Panc1 (cell line): ENCODE data around the gene SCGB1D4. TPM values are rescaled to one million over a fixed set of nuclear protein-coding genes. Genes with fewer than 3 reads are reported as not detected.

Experiments used
- ATAC-seq: fragments of 200-7000 bp; cut with Tn5 transposase; 2 replicates; pipeline ENCODE4 v1.9.1; 2020; ENCODE audit warnings: mild to moderate bottlenecking, moderate library complexity
- BruUV-seq: library from RNA; stranded (reverse); fragments of 400-500 nt; replicated peaks from 2 replicates; lab custom pipeline; 2021; lab: Mats Ljungman, UMichigan
- CTCF ChIA-PET: fragments of 300-600 bp; sonication (Branson Sonifier 250); formaldehyde crosslinking; loops from one replicate; lab custom pipeline; 2022; ENCODE audit warnings: antibody characterized with exemption; lab: Charles Lee
- POLR2A ChIA-PET: fragments of 300-600 bp; sonication (Branson Sonifier 250); formaldehyde crosslinking; loops from one replicate; lab custom pipeline; 2022; ENCODE audit warnings: antibody characterized with exemption; lab: Charles Lee
- DNase-seq: peaks from one replicate; pipeline ENCODE4 v3.0.0-alpha.2; 2010; ENCODE audit warnings: low read depth, low spot score
- H3K27ac ChIP-seq: 2 replicates; pipeline ENCODE4 v1.5.1; 2011; ENCODE audit warnings: mild to moderate bottlenecking, low read length, inconsistent platforms
- H3K27me3 ChIP-seq: fragments of 200-500 bp; sonication (Bioruptor generic); 2 replicates; pipeline ENCODE4 v1.6.0; 2014; ENCODE audit warnings: low read length, inconsistent platforms; ENCODE audit not compliant: control insufficient read depth, insufficient read depth
- H3K36me3 ChIP-seq: fragments of 200-500 bp; sonication (Bioruptor generic); 2 replicates; pipeline ENCODE4 v1.5.1; 2014; ENCODE audit warnings: inconsistent platforms, mild to moderate bottlenecking, low read length, moderate library complexity; ENCODE audit not compliant: control insufficient read depth, insufficient read depth
- H3K4me1 ChIP-seq: 2 replicates; pipeline ENCODE4 v1.5.1; 2011; ENCODE audit warnings: inconsistent platforms, mild to moderate bottlenecking, low read length, moderate library complexity; ENCODE audit not compliant: control insufficient read depth, insufficient read depth
- H3K4me3 ChIP-seq, 2 experiments: 2 replicates each; pipeline ENCODE4 v1.5.1; 2011 to 2012; ENCODE audit warnings: low read depth in 2 of 2, low read length in 2 of 2, mild to moderate bottlenecking in 2 of 2, inconsistent platforms in 1 of 2, moderate library complexity in 1 of 2
- H3K9me3 ChIP-seq: fragments of 200-500 bp; sonication (Bioruptor generic); 2 replicates; pipeline ENCODE4 v1.5.1; 2014; ENCODE audit warnings: low read depth, mild to moderate bottlenecking, inconsistent platforms, low read length, moderate library complexity; ENCODE audit not compliant: control insufficient read depth, insufficient read depth
- CTCF ChIP-seq: fragments of 450-650 bp; IDR thresholded peaks from 2 replicates; pipeline ENCODE4 v1.5.1; 2017; ENCODE audit warnings: mild to moderate bottlenecking
- POLR2AphosphoS5 ChIP-seq: IDR thresholded peaks from 2 replicates; pipeline ENCODE4 v1.6.1; 2012; ENCODE audit warnings: mild to moderate bottlenecking, low read depth, low read length, moderate library complexity
- REST ChIP-seq, 2 experiments: IDR thresholded peaks; 2 replicates each; pipeline ENCODE4 v1.6.1; 2011 to 2012; ENCODE audit warnings: low read depth in 2 of 2, control low read depth in 1 of 2, low read length in 1 of 2, mild to moderate bottlenecking in 1 of 2, moderate library complexity in 1 of 2; ENCODE audit not compliant: insufficient read depth in 1 of 2
- SIN3A ChIP-seq: IDR thresholded peaks from 2 replicates; pipeline ENCODE4 v1.6.1; 2012; ENCODE audit warnings: low read depth, mild to moderate bottlenecking, low read length, moderate library complexity, borderline replicate concordance; ENCODE audit not compliant: insufficient read depth
- TCF7L2 ChIP-seq: IDR thresholded peaks from 2 replicates; pipeline ENCODE4 v1.6.1; 2011; ENCODE audit warnings: mild to moderate bottlenecking, low read depth, low read length, inconsistent platforms
- in situ Hi-C: cut with HindIII; loops from 2 replicates; pipeline ENCODE4 v1.10.0; 2016; ENCODE audit warnings: low sequenced_read_pairs, low pct_unique_long_range_greater_than_20kb
- intact Hi-C: fragments of 100-400 bp; cut with micrococcal nuclease; formaldehyde crosslinking; loops from one replicate; pipeline ENCODE4 v1.10.0; 2022; ENCODE audit not compliant: unreplicated experiment
- total RNA-seq: library from RNA; stranded (reverse); gene quantifications from one replicate; pipeline ENCODE4 v1.2.1, GENCODE V29; 2021; ENCODE audit not compliant: unreplicated experiment

The SCGB1D4 gene
- total RNA-seq, 1 experiment from 2014 or later: not detected

- H3K9me3 ChIP-seq: no peaks in the 10 kb centered on the region
- ChIA-PET CTCF (no interaction called here), POLR2A (no interaction called here)
- BruUV-seq: no TSS peak
- ATAC-seq: no peak
- intact Hi-C loops: no loop called here
- in situ Hi-C loops: no loop called here
- no peaks in the 10 kb centered on the region for H3K36me3 ChIP-seq
- H3K4me1 ChIP-seq: no peaks in the 10 kb centered on the region
- peaks cover 2% of the 10 kb centered on the region; the same call in 1 of the 2 replicates for H3K27me3 ChIP-seq
- H3K27ac ChIP-seq: no peak overlapping the region
- H3K4me3 ChIP-seq: no peak overlapping the region
- TF ChIP-seq TCF7L2: no peak
- no peak for TF ChIP-seq POLR2AphosphoS5
- TF ChIP-seq CTCF: no peak
- no peak for TF ChIP-seq SIN3A
- no peak for TF ChIP-seq REST (IDR thresholded peaks at IDR 0.05; ENCODE audit: insufficient read depth in 1 of 2, low read depth in 2 of 2, low read length in 1 of 2)
- no peak for DNase-seq
Measured at GRCh38 chr11:62264004-62264403, 34.9 kb downstream of the SCGB1D4 start.

- intact Hi-C loops (no loop called here), in situ Hi-C loops (no loop called here)
- no peak overlapping the region for H3K27ac ChIP-seq
- no peaks in the 10 kb centered on the region for H3K9me3 ChIP-seq
- peaks cover 2% of the 10 kb centered on the region; the same call in 1 of the 2 replicates for H3K27me3 ChIP-seq
- ATAC-seq (no peak), DNase-seq (no peak)
- ChIA-PET POLR2A (no interaction called here), CTCF (no interaction called here)
- H3K4me1 ChIP-seq: no peaks in the 10 kb centered on the region
- H3K4me3 ChIP-seq: no peak overlapping the region
- no peaks in the 10 kb centered on the region for H3K36me3 ChIP-seq
- TF ChIP-seq REST (IDR thresholded peaks at IDR 0.05; ENCODE audit: insufficient read depth in 1 of 2, low read depth in 2 of 2, low read length in 1 of 2) (no peak), POLR2AphosphoS5 (no peak), CTCF (no peak), TCF7L2 (no peak), SIN3A (no peak)
- no TSS peak for BruUV-seq
Measured at GRCh38 chr11:62260261-62260953, 38.5 kb downstream of the SCGB1D4 start.
